ENCODE results near the gene SH3GL3.

DNA sequence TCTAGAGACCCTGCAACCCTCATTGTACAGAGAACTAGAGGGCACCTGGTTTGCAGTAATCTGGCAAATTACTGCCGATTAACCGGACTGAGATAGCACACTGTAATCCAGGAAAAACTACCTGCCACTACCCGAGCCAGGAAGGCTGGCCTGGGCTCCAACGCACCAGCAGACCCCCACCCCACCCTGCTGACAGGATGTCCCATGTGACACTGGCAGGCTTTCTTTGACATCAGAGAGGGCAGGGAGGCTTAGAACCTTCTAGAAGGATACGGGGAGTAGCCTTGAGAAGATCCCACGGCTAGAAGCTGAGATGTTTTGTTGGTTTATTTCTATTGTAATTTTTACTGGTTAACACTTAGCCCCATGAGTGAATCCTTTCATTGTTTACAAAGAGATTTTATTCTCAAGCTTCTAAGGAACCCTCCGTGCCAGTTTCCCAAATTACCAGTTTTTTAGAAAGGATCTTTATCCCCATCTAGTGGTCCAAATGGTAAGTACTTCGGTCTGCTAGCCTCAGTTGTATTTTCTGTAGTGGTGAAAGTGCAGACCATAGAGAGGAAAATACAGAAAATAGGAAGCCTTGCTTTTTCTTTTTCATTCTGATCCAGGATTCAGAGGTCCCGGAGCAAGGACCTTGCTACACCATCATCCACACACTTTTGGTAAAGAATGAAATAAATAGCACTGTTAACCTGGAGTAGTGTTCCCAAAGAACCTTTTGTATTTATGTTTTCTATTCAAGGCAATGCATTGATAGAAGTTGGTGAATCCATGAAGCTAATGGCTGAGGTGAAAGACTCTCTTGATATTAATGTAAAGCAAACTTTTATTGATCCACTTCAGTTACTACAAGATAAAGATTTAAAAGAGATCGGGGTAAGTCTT is 124.9 kb downstream of the SH3GL3 start:
- TF ChIP-seq RARB (CRISPR knock-in tag; IDR thresholded peaks at IDR 0.05) = no peak
- TF ChIP-seq SNAI2 (CRISPR knock-in tag; IDR thresholded peaks at IDR 0.05) = no peak
- no peak for TF ChIP-seq ARNTL (CRISPR knock-in tag; IDR thresholded peaks at IDR 0.05; ENCODE audit: borderline replicate concordance, low read depth)
- TF ChIP-seq ZFP3 (CRISPR knock-in tag; IDR thresholded peaks at IDR 0.05) = no peak
- TF ChIP-seq PPARA (CRISPR knock-in tag; IDR thresholded peaks at IDR 0.05; ENCODE audit: borderline replicate concordance) = no peak
- TF ChIP-seq, protein P1, sequence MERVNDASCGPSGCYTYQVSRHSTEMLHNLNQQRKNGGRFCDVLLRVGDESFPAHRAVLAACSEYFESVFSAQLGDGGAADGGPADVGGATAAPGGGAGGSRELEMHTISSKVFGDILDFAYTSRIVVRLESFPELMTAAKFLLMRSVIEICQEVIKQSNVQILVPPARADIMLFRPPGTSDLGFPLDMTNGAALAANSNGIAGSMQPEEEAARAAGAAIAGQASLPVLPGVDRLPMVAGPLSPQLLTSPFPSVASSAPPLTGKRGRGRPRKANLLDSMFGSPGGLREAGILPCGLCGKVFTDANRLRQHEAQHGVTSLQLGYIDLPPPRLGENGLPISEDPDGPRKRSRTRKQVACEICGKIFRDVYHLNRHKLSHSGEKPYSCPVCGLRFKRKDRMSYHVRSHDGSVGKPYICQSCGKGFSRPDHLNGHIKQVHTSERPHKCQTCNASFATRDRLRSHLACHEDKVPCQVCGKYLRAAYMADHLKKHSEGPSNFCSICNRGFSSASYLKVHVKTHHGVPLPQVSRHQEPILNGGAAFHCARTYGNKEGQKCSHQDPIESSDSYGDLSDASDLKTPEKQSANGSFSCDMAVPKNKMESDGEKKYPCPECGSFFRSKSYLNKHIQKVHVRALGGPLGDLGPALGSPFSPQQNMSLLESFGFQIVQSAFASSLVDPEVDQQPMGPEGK (CRISPR knock-in tag; IDR thresholded peaks at IDR 0.05; ENCODE audit: borderline replicate concordance) = no peak
- TF ChIP-seq GLIS3 (CRISPR knock-in tag; IDR thresholded peaks at IDR 0.05) = no peak
- TF ChIP-seq, protein P2, sequence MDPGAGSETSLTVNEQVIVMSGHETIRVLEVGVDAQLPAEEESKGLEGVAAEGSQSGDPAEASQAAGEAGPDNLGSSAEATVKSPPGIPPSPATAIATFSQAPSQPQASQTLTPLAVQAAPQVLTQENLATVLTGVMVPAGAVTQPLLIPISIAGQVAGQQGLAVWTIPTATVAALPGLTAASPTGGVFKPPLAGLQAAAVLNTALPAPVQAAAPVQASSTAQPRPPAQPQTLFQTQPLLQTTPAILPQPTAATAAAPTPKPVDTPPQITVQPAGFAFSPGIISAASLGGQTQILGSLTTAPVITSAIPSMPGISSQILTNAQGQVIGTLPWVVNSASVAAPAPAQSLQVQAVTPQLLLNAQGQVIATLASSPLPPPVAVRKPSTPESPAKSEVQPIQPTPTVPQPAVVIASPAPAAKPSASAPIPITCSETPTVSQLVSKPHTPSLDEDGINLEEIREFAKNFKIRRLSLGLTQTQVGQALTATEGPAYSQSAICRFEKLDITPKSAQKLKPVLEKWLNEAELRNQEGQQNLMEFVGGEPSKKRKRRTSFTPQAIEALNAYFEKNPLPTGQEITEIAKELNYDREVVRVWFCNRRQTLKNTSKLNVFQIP (CRISPR knock-in tag; IDR thresholded peaks at IDR 0.05; ENCODE audit: borderline replicate concordance, low read depth) = no peak
- no peak for TF ChIP-seq ZNF70 (CRISPR knock-in tag; IDR thresholded peaks at IDR 0.05)
- TF ChIP-seq ZFP30 (CRISPR knock-in tag; IDR thresholded peaks at IDR 0.05) = no peak
